Karpas-422 (cell line): Measurements from ENCODE around the gene DARS1. TPM values are rescaled to one million over a fixed set of nuclear protein-coding genes. Genes with fewer than 3 reads are reported as not detected.

Experiments used
- DNase-seq: peaks from one replicate; pipeline ENCODE4 v3.0.0-alpha.2; 2015
- H2AFZ ChIP-seq: fragments of 200-600 bp; sonication (generic); 2 replicates; pipeline ENCODE4 v1.6.1; 2014; ENCODE audit warnings: antibody characterized with exemption, low read length, mixed read lengths
- H3K27ac ChIP-seq: fragments of 200-600 bp; sonication (generic); 2 replicates; pipeline ENCODE4 v1.5.1; 2014; ENCODE audit warnings: mild to moderate bottlenecking, low read length, moderate library complexity
- H3K27me3 ChIP-seq: fragments of 200-600 bp; sonication (generic); 2 replicates; pipeline ENCODE4 v1.6.1; 2014; ENCODE audit warnings: low read length, mixed read lengths
- H3K36me3 ChIP-seq: fragments of 200-600 bp; sonication (generic); 2 replicates; pipeline ENCODE4 v1.6.1; 2014; ENCODE audit warnings: low read length, mixed read lengths; ENCODE audit not compliant: insufficient read depth
- H3K4me1 ChIP-seq: fragments of 200-600 bp; sonication (generic); 2 replicates; pipeline ENCODE4 v1.6.1; 2014; ENCODE audit warnings: mild to moderate bottlenecking, low read length, mixed read lengths
- H3K4me2 ChIP-seq: fragments of 200-600 bp; sonication (generic); 2 replicates; pipeline ENCODE4 v1.6.1; 2014; ENCODE audit warnings: low read length, low read depth, mild to moderate bottlenecking; ENCODE audit not compliant: poor library complexity, severe bottlenecking
- H3K4me3 ChIP-seq: fragments of 200-600 bp; sonication (generic); 2 replicates; pipeline ENCODE4 v1.5.1; 2014; ENCODE audit warnings: mild to moderate bottlenecking, antibody characterized with exemption, low read length, mixed read lengths
- H3K79me2 ChIP-seq: fragments of 200-600 bp; sonication (generic); 2 replicates; pipeline ENCODE4 v1.6.1; 2014; ENCODE audit warnings: mild to moderate bottlenecking, low read length, mixed read lengths
- H3K9ac ChIP-seq: fragments of 200-600 bp; sonication (generic); 2 replicates; pipeline ENCODE4 v1.6.0; 2014; ENCODE audit warnings: low read length
- H3K9me2 ChIP-seq: fragments of 200-600 bp; sonication (generic), shearing (Covaris generic); replicated peaks from 2 replicates; pipeline ENCODE4 v1.6.0; 2014; ENCODE audit warnings: mild to moderate bottlenecking, low read length, moderate library complexity; ENCODE audit not compliant: insufficient read depth
- H3K9me3 ChIP-seq: fragments of 300-700, 200-600 bp; sonication (generic); 2 replicates; pipeline ENCODE4 v1.6.1; 2014; ENCODE audit warnings: low read length, mixed read lengths
- H4K20me1 ChIP-seq: fragments of 200-600 bp; sonication (generic); 2 replicates; pipeline ENCODE4 v1.6.1; 2014; ENCODE audit warnings: mild to moderate bottlenecking, antibody characterized with exemption, low read length, low read depth; ENCODE audit not compliant: insufficient read depth
- total RNA-seq: library from RNA; depleted of rRNA; stranded (reverse); fragments of >200 nt; shearing (Covaris generic); gene quantifications from 2 replicates; pipeline ENCODE4 v1.2.3, GENCODE V29; 2014; ENCODE audit warnings: low replicate concordance

DARS1 gene
- total RNA-seq, 1 experiment from 2014 or later, result 185 TPM

GRCh38 chr2:136027112-136027511 lies 41.7 kb upstream of the DARS1 start:
- H3K27ac ChIP-seq, result no peak overlapping the region
- no peak for DNase-seq
- no peaks in the 10 kb centered on the region for H4K20me1 ChIP-seq
- H3K9me3 ChIP-seq, result no peaks in the 10 kb centered on the region
- H3K27me3 ChIP-seq, result no peaks in the 10 kb centered on the region
- no peak overlapping the region for H3K4me2 ChIP-seq
- no peaks in the 10 kb centered on the region for H3K9me2 ChIP-seq
- H2AFZ ChIP-seq, result no peak overlapping the region
- H3K4me1 ChIP-seq, result no peaks in the 10 kb centered on the region
- no peak overlapping the region for H3K9ac ChIP-seq
- no peaks in the 10 kb centered on the region for H3K79me2 ChIP-seq
- no peak overlapping the region for H3K4me3 ChIP-seq
- H3K36me3 ChIP-seq, result no peaks in the 10 kb centered on the region

DNA sequence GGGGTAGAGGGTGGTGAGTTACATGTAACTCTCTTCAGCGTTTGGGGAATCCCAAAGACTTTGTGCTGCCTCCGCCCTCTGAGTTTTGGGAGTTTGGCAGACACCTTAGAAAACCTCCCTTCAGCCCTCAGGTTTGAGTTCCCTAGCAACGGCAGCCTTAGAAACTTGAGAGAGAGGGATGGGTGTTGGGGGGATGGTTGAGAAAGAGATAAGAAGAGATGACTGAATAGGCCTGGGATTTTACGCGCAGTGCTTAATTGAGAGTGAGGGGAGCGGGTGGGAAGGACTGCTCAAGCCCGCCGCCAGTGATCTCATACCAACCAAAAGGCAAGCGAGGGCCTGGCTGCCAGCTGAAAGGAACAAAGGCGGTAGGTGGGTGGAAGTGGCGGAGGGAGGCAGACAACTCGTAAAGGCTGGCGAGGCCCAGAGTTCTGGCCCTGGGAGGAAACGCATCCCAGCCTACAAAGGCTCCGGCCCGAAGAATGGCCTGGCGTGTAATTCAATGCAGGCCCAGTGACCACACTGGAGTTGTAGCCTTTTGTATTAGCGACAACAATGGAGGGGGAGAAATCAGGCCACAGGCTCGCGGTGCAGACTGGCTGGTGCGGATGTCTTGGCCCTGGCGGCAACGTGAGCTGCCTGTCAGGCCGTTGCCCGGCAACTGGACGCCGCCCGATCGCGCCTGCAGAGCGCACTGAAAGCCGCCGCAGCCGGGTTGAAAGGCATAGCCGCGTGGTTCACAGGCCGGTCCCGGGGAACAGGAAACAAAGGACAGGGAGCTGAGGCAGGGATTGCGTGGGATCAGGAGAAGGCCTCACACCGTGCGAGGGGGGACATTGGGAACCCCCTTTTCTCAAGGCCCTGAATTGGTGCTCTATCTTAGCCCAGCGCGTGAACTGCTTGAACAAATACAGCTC lies 39.9 kb upstream of the DARS1 start:
- Histone ChIP-seq H3K4me2 (no peak overlapping the region), H4K20me1 (no peaks in the 10 kb centered on the region), H3K4me1 (no peaks in the 10 kb centered on the region), H3K4me3 (no peak overlapping the region), H2AFZ (no peak overlapping the region), H3K36me3 (no peaks in the 10 kb centered on the region), H3K9me2 (no peaks in the 10 kb centered on the region), H3K79me2 (no peaks in the 10 kb centered on the region), H3K9ac (no peak overlapping the region), H3K27me3 (no peaks in the 10 kb centered on the region), H3K9me3 (no peaks in the 10 kb centered on the region), H3K27ac (no peak overlapping the region)
- no peak for DNase-seq

GRCh38 chr2:136024616-136025015 lies 39.2 kb upstream of the DARS1 start:
- Histone ChIP-seq H2AFZ (no peak overlapping the region), H3K27ac (no peak overlapping the region), H3K27me3 (no peaks in the 10 kb centered on the region), H3K9ac (no peak overlapping the region), H3K4me2 (no peak overlapping the region), H3K9me3 (no peaks in the 10 kb centered on the region), H3K4me3 (no peak overlapping the region), H3K9me2 (no peaks in the 10 kb centered on the region), H3K79me2 (no peaks in the 10 kb centered on the region), H3K36me3 (no peaks in the 10 kb centered on the region), H4K20me1 (no peaks in the 10 kb centered on the region), H3K4me1 (no peaks in the 10 kb centered on the region)
- DNase-seq, result no peak

DNA sequence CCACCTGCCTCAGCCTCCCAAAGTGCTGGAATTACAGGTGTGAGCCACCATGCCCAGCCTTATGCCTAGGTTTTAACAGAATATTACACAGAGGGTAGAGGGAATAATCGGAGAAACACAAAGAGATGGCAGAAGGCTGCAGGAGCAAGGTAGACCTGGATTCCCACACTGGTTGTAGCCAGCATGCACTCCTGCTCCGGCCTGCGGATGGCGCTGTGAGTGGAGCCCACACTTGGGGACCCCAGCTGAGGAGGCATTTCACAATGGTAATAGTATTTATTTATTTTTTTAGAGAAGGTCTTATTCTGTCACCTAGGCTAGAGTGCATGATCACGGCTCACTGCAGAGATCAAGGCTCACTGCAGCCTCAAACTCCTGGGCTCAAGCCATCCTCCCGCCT lies 38.8 kb upstream of the DARS1 start:
- Histone ChIP-seq H4K20me1 (no peaks in the 10 kb centered on the region), H2AFZ (no peak overlapping the region), H3K36me3 (no peaks in the 10 kb centered on the region), H3K27me3 (no peaks in the 10 kb centered on the region), H3K79me2 (no peaks in the 10 kb centered on the region), H3K4me3 (no peak overlapping the region), H3K9me2 (no peaks in the 10 kb centered on the region), H3K27ac (no peak overlapping the region), H3K4me2 (no peak overlapping the region), H3K9ac (no peak overlapping the region), H3K9me3 (no peaks in the 10 kb centered on the region), H3K4me1 (no peaks in the 10 kb centered on the region)
- DNase-seq, result no peak

- H2AFZ ChIP-seq, result no peak overlapping the region
- no peak overlapping the region for H3K4me2 ChIP-seq
- no peaks in the 10 kb centered on the region for H3K9me2 ChIP-seq
- H3K9me3 ChIP-seq, result no peaks in the 10 kb centered on the region
- no peak overlapping the region for H3K4me3 ChIP-seq
- H3K27me3 ChIP-seq, result no peaks in the 10 kb centered on the region
- H3K9ac ChIP-seq, result no peak overlapping the region
- H3K79me2 ChIP-seq, result no peaks in the 10 kb centered on the region
- no peak overlapping the region for H3K27ac ChIP-seq
- H3K36me3 ChIP-seq, result no peaks in the 10 kb centered on the region
- no peaks in the 10 kb centered on the region for H3K4me1 ChIP-seq
- DNase-seq, result no peak
- no peaks in the 10 kb centered on the region for H4K20me1 ChIP-seq
These were observed 38.0 kb upstream of the DARS1 start for GRCh38 chr2:136023416-136023815.

DNA sequence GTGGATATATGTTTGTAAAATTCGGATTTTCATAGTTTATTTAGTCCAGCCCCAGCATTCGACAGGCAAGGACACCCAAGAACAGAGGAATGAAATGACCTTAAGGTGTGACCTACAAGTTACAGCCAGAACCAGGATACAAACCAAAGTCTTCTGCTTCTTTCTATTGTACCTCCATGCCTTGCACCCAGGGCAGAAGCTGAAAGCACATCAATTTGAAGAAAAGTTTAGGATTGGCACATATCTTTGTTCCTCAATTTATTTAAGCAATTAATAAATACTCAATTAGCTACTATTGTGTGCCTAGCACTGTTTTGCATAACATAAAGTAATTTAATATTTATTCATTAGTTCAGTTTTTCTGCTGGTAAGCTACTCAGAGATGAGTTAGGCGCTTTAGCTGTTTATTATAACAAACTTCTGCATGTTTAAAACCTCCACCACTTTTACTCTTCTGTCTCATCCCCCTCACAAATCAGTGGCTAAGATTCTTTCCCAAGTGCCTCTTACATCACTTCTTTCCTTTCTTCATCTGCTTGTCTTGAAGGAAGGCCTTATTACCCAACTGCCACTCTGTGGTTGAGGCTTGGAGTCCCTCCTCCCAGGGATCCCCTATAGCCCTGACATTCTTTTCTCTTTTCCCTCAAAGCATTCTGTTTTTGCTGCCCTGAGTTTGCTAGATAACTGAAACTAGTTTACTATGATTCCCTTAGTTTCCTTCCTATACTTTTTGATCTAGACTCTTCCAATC lies 37.1 kb upstream of the DARS1 start:
- H4K20me1 ChIP-seq, result no peaks in the 10 kb centered on the region
- DNase-seq, result no peak
- no peak overlapping the region for H3K4me2 ChIP-seq
- no peaks in the 10 kb centered on the region for H3K36me3 ChIP-seq
- no peak overlapping the region for H3K27ac ChIP-seq
- H3K27me3 ChIP-seq, result no peaks in the 10 kb centered on the region
- H3K9ac ChIP-seq, result no peak overlapping the region
- no peaks in the 10 kb centered on the region for H3K9me3 ChIP-seq
- H3K9me2 ChIP-seq, result no peaks in the 10 kb centered on the region
- H3K4me3 ChIP-seq, result no peak overlapping the region
- H3K4me1 ChIP-seq, result no peaks in the 10 kb centered on the region
- H2AFZ ChIP-seq, result no peak overlapping the region
- no peaks in the 10 kb centered on the region for H3K79me2 ChIP-seq

- Histone ChIP-seq H3K4me3 (no peak overlapping the region), H3K27ac (no peak overlapping the region), H3K4me2 (no peak overlapping the region), H3K9me2 (no peaks in the 10 kb centered on the region), H3K9ac (no peak overlapping the region), H3K79me2 (no peaks in the 10 kb centered on the region), H2AFZ (no peak overlapping the region), H4K20me1 (no peaks in the 10 kb centered on the region), H3K9me3 (no peaks in the 10 kb centered on the region), H3K27me3 (no peaks in the 10 kb centered on the region), H3K36me3 (no peaks in the 10 kb centered on the region), H3K4me1 (no peaks in the 10 kb centered on the region)
- no peak for DNase-seq
These were observed 36.5 kb upstream of the DARS1 start for GRCh38 chr2:136021976-136022375.

DNA sequence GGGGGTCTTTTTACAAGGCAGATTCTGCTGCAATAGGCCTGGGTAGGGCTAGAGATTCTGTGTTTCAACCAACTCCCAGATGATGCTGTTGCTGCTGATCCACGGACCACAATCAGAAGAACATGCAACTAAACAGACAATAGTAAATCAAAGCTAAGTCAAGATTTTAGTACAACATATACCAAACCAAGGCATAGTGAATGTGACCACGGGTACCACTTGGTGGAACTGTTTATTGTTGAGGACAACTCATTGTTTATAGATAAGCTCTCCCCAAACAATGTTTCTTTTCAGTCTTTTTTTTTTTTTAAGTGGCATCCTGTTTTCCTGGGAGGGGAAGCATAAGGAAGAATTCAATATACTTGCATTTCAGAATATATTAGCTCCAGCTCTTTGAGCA lies 36.0 kb upstream of the DARS1 start:
- no peaks in the 10 kb centered on the region for H3K36me3 ChIP-seq
- H3K4me1 ChIP-seq, result no peaks in the 10 kb centered on the region
- no peaks in the 10 kb centered on the region for H3K27me3 ChIP-seq
- no peak overlapping the region for H3K27ac ChIP-seq
- no peaks in the 10 kb centered on the region for H3K79me2 ChIP-seq
- no peaks in the 10 kb centered on the region for H4K20me1 ChIP-seq
- H3K4me2 ChIP-seq, result no peak overlapping the region
- no peak overlapping the region for H3K9ac ChIP-seq
- no peak overlapping the region for H3K4me3 ChIP-seq
- no peak for DNase-seq
- H2AFZ ChIP-seq, result no peak overlapping the region
- no peaks in the 10 kb centered on the region for H3K9me2 ChIP-seq
- H3K9me3 ChIP-seq, result no peaks in the 10 kb centered on the region
